Myocyte (in vitro differentiated cells): Measurements from ENCODE around the gene FBXL7. TPM values are rescaled to one million over a fixed set of nuclear protein-coding genes. Genes with fewer than 3 reads are reported as not detected.

Experiments
- DNase-seq: peaks from one replicate; pipeline ENCODE4 v3.0.0-alpha.2; 2012; ENCODE audit warnings: low read depth
- total RNA-seq: library from RNA; depleted of rRNA; stranded (reverse); fragments of >200 nt; gene quantifications from 2 replicates; pipeline ENCODE4 v1.2.3, GENCODE V29; 2014

FBXL7 gene
- total RNA-seq, 1 donor from 2014 or later = 11.2 TPM

GRCh38 chr5:15650266-15650665 is 150.3 kb downstream of the FBXL7 start:
- DNase-seq = no peak

GRCh38 chr5:15654779-15655178 is 154.8 kb downstream of the FBXL7 start:
- no peak for DNase-seq

DNA sequence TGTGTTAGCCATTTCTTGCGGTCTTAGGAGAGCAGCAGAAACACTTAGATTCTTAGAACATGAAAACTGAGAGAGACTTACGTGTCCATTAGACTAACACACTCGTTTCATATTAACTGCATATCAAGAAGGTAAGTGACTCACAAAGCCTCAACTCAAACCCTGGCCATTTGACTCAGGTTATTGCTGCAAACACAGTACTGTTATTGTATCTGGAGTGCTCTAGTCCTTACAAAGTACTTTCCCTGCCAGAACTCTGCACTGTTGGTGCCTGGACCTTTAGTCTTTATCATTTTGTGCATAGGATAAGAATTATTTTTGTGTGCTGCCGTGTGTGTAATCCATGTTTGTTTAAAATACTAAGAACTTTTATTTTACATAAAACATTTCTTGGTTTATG is 155.7 kb downstream of the FBXL7 start:
- DNase-seq = no peak

DNA sequence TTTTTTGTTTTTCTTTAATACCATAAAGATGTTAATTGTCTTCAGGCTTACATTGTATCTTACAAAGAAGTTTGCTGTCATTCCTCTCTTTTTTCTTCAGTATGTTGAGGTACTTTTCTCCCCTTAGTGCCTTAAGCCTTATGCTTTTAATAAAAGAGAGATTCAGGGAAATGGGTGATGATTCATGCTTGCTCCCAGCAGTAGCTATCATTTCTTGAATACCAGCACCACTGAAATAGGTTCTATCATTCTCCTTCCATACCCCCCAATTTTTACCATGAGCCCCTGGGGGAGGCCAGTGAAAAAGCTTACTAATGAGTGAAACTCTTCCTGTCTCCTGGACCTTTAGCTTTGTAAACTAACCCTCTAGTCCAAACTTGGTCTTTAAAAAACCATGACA is 165.0 kb downstream of the FBXL7 start:
- DNase-seq = no peak

GRCh38 chr5:15669826-15670225 is 169.8 kb downstream of the FBXL7 start:
- no peak for DNase-seq

DNA sequence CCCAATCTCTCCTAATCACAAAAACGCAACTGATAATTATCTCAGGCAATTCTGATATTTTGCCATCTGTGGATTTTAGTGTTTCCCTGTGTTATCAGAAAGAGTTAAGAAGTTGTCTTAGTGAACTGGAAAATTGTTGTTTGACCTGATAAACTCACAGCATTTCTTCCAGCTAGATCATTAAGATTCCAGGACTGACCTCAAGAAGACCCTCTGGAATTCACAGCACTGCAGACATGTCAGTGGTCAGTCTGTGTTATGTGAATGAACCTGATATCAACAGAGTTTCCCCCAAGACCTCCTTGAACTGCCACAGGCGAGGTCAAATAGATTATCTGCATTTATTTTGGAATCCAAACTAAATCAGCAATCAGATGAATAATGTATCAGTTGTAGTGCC is 174.7 kb downstream of the FBXL7 start:
- DNase-seq = no peak

GRCh38 chr5:15676591-15676990 is 176.6 kb downstream of the FBXL7 start:
- DNase-seq = no peak

DNA sequence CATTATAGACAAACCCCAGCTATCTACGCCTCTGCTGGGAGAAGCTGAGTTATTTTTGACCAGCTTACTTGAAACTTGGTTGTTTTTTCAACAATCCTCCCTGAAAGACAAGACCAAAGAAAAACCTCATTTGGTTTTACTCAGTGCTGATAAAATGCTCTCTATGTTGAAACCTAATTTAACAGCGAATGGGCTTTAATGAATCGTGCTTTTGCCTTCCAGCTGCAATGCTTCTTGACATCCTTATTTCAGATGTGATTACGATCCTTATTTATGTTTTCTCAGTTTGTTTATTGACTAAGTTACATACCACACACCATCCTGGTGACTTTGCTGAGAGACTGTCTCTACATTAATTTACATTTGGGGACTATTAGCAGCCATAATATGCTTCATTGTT is 179.2 kb downstream of the FBXL7 start:
- no peak for DNase-seq

DNA sequence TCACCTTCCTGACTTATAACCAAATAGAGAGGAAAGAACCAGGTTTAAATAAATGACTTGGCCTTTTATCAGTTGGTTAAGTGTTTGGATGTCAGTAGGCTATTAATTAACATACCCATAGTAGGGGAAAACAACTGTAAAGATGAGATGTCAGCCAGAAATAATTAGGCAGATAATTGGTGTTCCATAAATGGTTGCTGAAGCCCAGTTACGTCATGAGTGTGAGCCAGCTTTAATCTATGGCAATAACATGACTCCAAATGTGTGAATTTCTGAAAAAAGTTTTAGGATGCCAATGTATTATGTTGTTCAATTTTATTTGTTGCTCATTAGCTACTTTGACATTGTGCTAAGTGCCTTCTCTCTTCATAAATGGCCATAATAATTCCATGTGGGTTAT is 180.5 kb downstream of the FBXL7 start:
- DNase-seq = no peak

DNA sequence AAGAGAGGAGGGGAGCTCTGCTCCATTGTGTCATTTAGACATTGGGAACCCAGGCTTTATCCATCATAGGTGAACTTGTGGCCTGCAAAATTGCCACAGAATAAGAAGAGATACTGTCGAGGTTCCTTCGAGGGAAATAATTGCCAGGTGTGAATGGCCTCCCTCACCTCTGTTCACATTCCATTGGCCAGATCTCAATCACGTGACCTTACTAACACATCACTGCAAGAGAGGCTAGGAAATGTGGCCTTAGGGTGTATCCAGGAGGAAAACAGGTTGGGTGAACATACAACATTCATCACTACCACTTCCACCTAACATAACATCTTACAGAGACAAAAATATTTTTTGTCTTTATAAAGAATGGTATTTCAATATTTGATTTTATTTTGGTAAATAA is 182.1 kb downstream of the FBXL7 start:
- no peak for DNase-seq

GRCh38 chr5:15682566-15682965 is 182.6 kb downstream of the FBXL7 start:
- DNase-seq = no peak

DNA sequence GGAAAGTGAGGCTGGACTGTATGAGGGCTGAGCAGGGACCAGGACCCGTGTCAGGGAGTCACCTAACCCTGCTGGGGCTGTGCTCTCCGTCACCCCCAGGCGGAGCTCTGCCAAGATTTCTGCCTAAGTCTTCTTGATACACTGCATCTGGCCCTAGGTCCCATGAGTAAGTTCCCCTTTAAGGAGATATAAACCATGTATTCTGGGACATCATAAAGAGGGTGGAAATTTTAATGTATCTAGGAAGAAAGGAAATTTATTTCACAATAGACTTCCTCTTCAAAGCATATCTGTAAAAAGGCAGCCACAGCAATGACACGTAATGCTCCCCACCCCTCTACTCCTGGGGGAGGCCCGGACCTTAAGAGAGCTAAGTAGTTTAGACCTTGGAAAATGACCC is 183.4 kb downstream of the FBXL7 start:
- no peak for DNase-seq

GRCh38 chr5:15687401-15687800 is 187.4 kb downstream of the FBXL7 start:
- no peak for DNase-seq

DNA sequence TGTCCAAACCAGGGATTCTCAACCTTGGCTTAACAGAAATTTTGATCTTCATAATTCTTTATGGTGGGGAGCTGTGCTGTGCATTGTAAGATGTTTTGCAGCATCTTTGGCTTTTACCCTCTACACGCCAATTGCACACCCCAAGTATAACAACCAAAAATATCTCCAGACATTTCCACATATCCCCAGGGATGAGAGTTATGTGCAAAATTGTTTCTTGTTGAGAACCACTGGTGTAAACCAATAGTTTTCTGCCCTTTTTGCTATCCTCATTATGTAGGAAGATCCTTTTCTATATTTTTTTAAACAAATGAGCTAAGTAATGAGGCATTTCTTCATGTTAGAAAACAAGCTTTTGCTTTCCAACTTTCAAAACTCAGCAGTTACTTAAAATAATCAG is 189.9 kb downstream of the FBXL7 start:
- no peak for DNase-seq

DNA sequence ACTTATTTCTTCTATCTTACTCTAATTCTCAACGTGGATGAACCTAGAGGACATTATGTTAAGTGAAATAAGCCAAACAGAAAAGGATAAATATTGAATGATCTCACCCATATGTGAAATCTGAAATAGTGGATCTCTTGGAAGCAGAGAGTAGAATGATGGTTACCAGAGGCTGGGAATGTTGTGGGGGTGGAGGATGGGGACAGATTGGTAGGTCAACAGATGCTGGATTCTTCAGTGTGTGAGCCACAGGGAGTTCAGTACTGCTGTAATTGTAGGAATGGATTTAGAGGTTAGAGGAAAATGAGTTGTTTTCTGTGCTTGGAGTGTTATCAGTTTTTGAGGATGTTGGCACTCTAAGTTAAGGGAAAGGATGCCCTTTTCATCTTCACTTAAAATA is 190.6 kb downstream of the FBXL7 start:
- peak; percentile 42 for DNase-seq

- DNase-seq = no peak
Observed at GRCh38 chr5:15691521-15691920, 191.5 kb downstream of the FBXL7 start.

DNA sequence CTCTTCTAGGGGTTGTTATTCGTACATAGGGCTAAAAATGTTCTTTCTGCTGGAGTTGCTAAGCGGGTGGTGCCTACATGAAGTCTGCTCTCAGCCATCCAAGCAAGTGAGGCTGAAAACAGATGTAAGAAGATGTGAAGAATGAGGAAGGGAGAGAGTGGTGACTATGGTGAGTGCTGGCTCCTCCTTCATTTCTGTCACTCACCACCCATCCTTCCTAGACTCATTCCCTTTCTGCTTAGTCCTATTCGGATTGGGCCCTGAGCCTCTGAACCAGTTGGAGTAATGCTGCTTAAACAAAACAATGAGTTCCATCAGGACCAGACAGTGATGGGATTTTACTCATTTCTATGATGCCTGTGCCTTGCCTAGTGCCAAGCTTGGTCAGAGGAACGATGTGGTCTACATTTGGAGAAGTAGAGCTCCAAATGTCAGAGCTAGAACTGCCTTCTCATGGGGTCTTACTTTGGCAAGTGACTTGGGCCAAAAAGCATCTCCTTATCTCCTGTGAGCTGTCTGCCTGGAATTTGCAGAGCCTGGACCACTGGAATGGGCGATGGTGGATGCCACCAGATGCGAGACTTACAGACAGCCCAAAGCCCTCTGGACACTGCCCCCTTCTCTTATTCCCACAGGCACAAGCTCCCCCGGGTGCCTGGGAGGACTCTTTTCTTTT is 192.9 kb downstream of the FBXL7 start:
- DNase-seq = no peak

DNA sequence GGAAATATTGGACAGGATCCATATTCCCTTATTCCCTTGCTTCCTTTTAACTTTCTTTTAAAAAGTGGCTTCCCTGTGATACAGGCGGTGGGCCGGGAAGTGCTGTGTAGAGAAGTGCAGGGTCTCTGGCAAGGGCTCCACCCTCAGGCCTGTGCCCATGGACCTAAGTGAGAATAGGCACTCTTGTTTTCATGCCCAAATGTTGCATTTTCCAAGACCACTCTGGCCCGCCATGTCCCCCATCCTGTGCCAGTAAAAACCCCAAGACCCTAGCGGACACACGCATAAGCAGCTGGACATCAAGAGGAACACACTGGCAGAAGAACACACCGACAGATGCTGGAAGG is 193.4 kb downstream of the FBXL7 start:
- no peak for DNase-seq

GRCh38 chr5:15693933-15694332 is 194.0 kb downstream of the FBXL7 start:
- no peak for DNase-seq

- peak; percentile 30 for DNase-seq
Observed at GRCh38 chr5:15694696-15695214, 194.8 kb downstream of the FBXL7 start.

DNA sequence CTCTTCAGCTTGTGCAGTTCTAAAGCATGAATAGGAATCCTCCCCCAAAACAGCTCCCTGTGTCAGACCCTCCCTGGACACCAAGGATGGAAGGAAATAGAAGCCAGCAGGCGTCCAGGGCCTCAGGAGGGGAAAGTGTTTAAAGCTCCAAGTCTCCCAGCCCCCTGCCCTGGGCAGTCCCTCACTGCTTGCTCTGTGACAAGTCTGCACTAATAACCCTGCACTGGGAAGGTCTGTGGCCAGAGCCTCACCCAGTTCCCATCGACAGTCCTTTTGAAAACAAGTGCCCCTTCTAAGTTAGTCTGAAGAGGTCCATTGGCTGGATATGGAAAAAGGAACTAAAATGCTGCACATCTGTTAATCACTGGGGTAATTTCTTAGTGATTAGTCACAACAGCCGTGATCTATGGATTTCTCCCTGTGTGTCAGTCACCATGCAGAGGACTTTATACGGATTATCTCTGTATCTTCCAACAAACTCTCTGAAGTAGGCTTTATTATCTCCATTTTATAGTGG is 195.3 kb downstream of the FBXL7 start:
- peak; percentile 18 for DNase-seq

GRCh38 chr5:15700373-15700772 is 200.4 kb downstream of the FBXL7 start:
- DNase-seq = no peak

DNA sequence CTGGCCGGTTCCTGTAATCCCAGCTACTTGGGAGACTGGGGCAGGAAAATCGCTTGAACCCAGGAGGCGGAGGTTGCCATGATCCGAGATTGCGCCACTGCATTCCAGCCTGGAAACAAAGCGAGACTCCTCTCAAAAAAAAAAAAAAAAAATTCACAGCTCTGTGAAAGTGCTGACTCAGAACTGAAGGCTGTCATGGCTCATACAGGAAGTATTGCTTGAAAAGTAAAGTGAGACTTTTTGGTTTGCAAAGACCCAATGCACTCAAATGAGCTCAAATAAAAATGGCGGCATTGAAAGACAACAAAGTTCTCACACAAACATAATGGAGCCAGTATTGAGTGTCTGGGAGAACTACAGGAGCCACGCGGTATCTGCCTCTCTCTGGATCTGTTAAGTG is 202.1 kb downstream of the FBXL7 start:
- DNase-seq = peak; percentile 22
